Activated naive CD8-positive, alpha-beta T cell treated with anti-CD3 and anti-CD28 coated beads for 36 hours (primary cell): ENCODE results near the gene RHD. TPM values are rescaled to one million over a fixed set of nuclear protein-coding genes. Genes with fewer than 3 reads are reported as not detected.
"Not testable (repeated sequence)": the region's sequence is repeated elsewhere in the genome, so short reads cannot be mapped to it uniquely, and the experiment has no call there.

ENCODE experiments used
- DNase-seq: peaks from one replicate; pipeline ENCODE4 v3.0.0; 2021
- H3K27ac Mint-ChIP-seq: one replicate; pipeline ENCODE4 v1.8.0; 2022; ENCODE audit warnings: mild to moderate bottlenecking, moderate library complexity, mixed read lengths
- H3K27me3 Mint-ChIP-seq: one replicate; pipeline ENCODE4 v1.8.0; 2022; ENCODE audit warnings: mild to moderate bottlenecking, mixed read lengths
- H3K36me3 Mint-ChIP-seq: one replicate; pipeline ENCODE4 v1.8.0; 2021; ENCODE audit warnings: mild to moderate bottlenecking, mixed read lengths
- H3K4me1 Mint-ChIP-seq: one replicate; pipeline ENCODE4 v1.8.0; 2021; ENCODE audit warnings: mixed read lengths
- H3K4me3 Mint-ChIP-seq: one replicate; pipeline ENCODE4 v1.8.0; 2022; ENCODE audit warnings: mild to moderate bottlenecking, moderate library complexity, mixed read lengths
- H3K9me3 Mint-ChIP-seq: one replicate; pipeline ENCODE4 v1.8.0; 2022; ENCODE audit warnings: mixed read lengths
- total RNA-seq, 2 experiments: library from RNA; stranded (reverse); gene quantifications; one replicate each; pipeline ENCODE4 v1.2.3, GENCODE V29; 2021

Gene RHD
- not detected for total RNA-seq

DNA sequence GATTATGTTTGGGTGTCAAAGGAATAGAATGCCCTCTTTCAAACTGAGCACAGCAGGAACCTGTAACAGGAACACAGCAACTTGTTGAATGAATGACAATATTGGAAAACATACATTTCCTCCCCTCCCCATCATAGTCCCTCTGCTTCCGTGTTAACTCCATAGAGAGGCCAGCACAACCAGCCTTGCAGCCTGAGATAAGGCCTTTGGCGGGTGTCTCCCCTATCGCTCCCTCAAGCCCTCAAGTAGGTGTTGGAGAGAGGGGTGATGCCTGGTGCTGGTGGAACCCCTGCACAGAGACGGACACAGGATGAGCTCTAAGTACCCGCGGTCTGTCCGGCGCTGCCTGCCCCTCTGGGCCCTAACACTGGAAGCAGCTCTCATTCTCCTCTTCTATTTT, at the start of gene RHD:
Gene RHD (plus strand): TSS at position 272 of the 400 bp plus-strand sequence. CDS start 39 bp downstream, at position 311.
- not testable (repeated sequence) for DNase-seq, H3K9me3 Mint-ChIP-seq, H3K27ac Mint-ChIP-seq, H3K4me1 Mint-ChIP-seq, H3K27me3 Mint-ChIP-seq, H3K36me3 Mint-ChIP-seq, H3K4me3 Mint-ChIP-seq

GRCh38 chr1:25222606-25223005, 49.7 kb upstream of the RHD start:
- H3K27me3 Mint-ChIP-seq: no peaks in the 10 kb centered on the region
- DNase-seq: no peak
- no peaks in the 10 kb centered on the region for H3K9me3 Mint-ChIP-seq
- H3K36me3 Mint-ChIP-seq: peaks cover 11% of the 10 kb centered on the region
- no peak overlapping the region for H3K4me3 Mint-ChIP-seq
- no peaks in the 10 kb centered on the region for H3K4me1 Mint-ChIP-seq
- no peak overlapping the region for H3K27ac Mint-ChIP-seq

GRCh38 chr1:25223471-25223870, 48.8 kb upstream of the RHD start:
- no peak overlapping the region for H3K27ac Mint-ChIP-seq
- H3K4me3 Mint-ChIP-seq: no peak overlapping the region
- no peak for DNase-seq
- no peaks in the 10 kb centered on the region for H3K9me3 Mint-ChIP-seq
- no peaks in the 10 kb centered on the region for H3K27me3 Mint-ChIP-seq
- H3K4me1 Mint-ChIP-seq: peaks cover 4% of the 10 kb centered on the region
- H3K36me3 Mint-ChIP-seq: peaks cover 14% of the 10 kb centered on the region

GRCh38 chr1:25232027-25232865, 40.1 kb upstream of the RHD start, which contains the start of gene SYF2:
Gene SYF2 (minus strand): TSS chr1:25232502. CDS start chr1:25232467, 35 bp downstream.
- no peaks in the 10 kb centered on the region for H3K9me3 Mint-ChIP-seq
- H3K27ac Mint-ChIP-seq: no peak within 1 kb of the TSS
- H3K4me1 Mint-ChIP-seq: peaks cover 32% of the 10 kb centered on the region
- no peak within 1 kb of the TSS for H3K4me3 Mint-ChIP-seq
- H3K27me3 Mint-ChIP-seq: no peaks in the 10 kb centered on the region
- peak; percentile 92 for DNase-seq
- peaks cover 18% of the 10 kb centered on the region for H3K36me3 Mint-ChIP-seq

GRCh38 chr1:25232866-25233784, 39.2 kb upstream of the RHD start:
- Mint-ChIP-seq H3K27ac (no peak overlapping the region), H3K27me3 (no peaks in the 10 kb centered on the region), H3K36me3 (peaks cover 15% of the 10 kb centered on the region), H3K4me1 (peaks cover 31% of the 10 kb centered on the region), H3K9me3 (no peaks in the 10 kb centered on the region), H3K4me3 (no peak overlapping the region)
- DNase-seq: peak; percentile 72

- not testable (repeated sequence) for H3K27ac Mint-ChIP-seq, DNase-seq, H3K27me3 Mint-ChIP-seq, H3K9me3 Mint-ChIP-seq, H3K4me3 Mint-ChIP-seq
- peaks cover 41% of the 10 kb centered on the region for H3K4me1 Mint-ChIP-seq
- H3K36me3 Mint-ChIP-seq: peaks cover 16% of the 10 kb centered on the region
Observed at GRCh38 chr1:25235411-25235810, 36.9 kb upstream of the RHD start.

GRCh38 chr1:25236261-25236660, 36.0 kb upstream of the RHD start:
- Mint-ChIP-seq H3K36me3 (peaks cover 16% of the 10 kb centered on the region), H3K4me1 (peaks cover 41% of the 10 kb centered on the region)
- not testable (repeated sequence) for DNase-seq, H3K4me3 Mint-ChIP-seq, H3K27ac Mint-ChIP-seq, H3K27me3 Mint-ChIP-seq, H3K9me3 Mint-ChIP-seq

GRCh38 chr1:25238046-25238445, 34.3 kb upstream of the RHD start:
- peaks cover 42% of the 10 kb centered on the region for H3K4me1 Mint-ChIP-seq
- no peak overlapping the region for H3K4me3 Mint-ChIP-seq
- no peaks in the 10 kb centered on the region for H3K27me3 Mint-ChIP-seq
- peak overlapping the region; percentile 3 for H3K27ac Mint-ChIP-seq
- peaks cover 22% of the 10 kb centered on the region for H3K36me3 Mint-ChIP-seq
- DNase-seq: no peak
- H3K9me3 Mint-ChIP-seq: no peaks in the 10 kb centered on the region

- Mint-ChIP-seq H3K4me3 (peak overlapping the region; percentile 86), H3K4me1 (peaks cover 43% of the 10 kb centered on the region), H3K27ac (peak overlapping the region; percentile 92), H3K9me3 (no peaks in the 10 kb centered on the region), H3K27me3 (no peaks in the 10 kb centered on the region), H3K36me3 (peaks cover 27% of the 10 kb centered on the region)
- peak; percentile 96 for DNase-seq
Observed at GRCh38 chr1:25239681-25240541, 32.4 kb upstream of the RHD start.

- DNase-seq: no peak
- peaks cover 58% of the 10 kb centered on the region for H3K4me1 Mint-ChIP-seq
- H3K27ac Mint-ChIP-seq: no peak overlapping the region
- H3K4me3 Mint-ChIP-seq: peak overlapping the region; percentile 18
- no peaks in the 10 kb centered on the region for H3K27me3 Mint-ChIP-seq
- peaks cover 50% of the 10 kb centered on the region for H3K36me3 Mint-ChIP-seq
- H3K9me3 Mint-ChIP-seq: no peaks in the 10 kb centered on the region
Observed at GRCh38 chr1:25243907-25244306, 28.4 kb upstream of the RHD start.

DNA sequence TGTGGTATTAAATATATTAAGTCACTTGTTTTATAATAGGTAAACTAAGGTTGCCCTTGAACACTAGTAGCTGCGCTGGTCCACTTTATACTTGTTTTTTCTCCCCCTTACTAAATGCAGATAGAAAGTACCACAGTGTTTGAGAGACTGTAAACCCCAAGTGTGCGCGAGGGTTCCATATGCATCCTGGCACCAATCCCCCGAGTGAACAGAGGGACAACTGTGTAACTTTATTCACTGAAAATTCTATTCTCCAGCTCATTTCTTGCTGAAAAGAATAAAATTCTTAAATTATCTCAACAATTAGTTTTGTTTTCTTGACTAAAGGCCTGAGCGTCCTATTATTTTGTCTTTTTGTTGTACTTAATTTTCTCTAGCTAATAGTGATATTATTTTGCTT, 26.9 kb upstream of the RHD start:
- peak overlapping the region; percentile 88 for H3K4me3 Mint-ChIP-seq
- no peak for DNase-seq
- H3K9me3 Mint-ChIP-seq: no peaks in the 10 kb centered on the region
- H3K36me3 Mint-ChIP-seq: peaks cover 47% of the 10 kb centered on the region
- peaks cover 46% of the 10 kb centered on the region for H3K4me1 Mint-ChIP-seq
- H3K27ac Mint-ChIP-seq: peak overlapping the region; percentile 99
- no peaks in the 10 kb centered on the region for H3K27me3 Mint-ChIP-seq

DNA sequence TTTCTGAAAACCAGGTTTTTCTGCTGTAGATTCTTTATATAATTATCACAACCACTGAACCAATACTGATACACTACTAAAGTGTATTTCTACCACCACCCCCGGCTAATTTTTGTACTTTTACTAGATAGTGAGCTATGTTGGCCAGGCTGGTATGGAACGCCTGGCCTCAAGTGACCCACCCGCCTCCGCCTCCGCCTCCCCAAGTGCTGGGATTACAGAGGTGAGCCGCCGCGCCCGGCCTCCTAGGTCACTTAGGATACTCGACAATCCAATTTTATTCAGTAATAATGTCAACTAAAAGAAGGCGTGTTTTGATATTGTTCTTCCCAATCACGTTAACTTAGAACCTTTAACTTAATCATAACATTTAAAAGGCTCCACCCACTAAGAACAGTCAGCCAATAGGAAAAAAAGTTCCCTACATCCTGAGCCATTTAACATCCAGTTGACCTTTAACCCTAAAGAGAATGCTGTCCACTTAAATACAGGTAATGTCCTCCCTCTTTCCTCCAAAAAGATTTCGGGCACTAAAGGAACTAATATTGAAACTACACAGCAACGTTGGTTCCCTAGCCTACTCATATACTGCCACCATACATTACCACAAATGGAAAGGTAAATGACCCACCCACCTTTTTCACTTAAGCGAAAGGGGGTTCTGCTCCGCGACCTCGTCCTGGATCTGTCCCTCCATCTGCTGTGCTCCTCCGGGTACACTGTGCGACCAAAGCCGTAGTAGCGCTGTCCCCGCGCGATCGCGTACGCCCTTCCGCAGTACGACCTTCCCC, 26.3 kb upstream of the RHD start:
- peak overlapping the region; percentile 99 for H3K27ac Mint-ChIP-seq
- H3K4me3 Mint-ChIP-seq: peak overlapping the region; percentile 88
- no peaks in the 10 kb centered on the region for H3K9me3 Mint-ChIP-seq
- no peaks in the 10 kb centered on the region for H3K27me3 Mint-ChIP-seq
- peaks cover 47% of the 10 kb centered on the region for H3K36me3 Mint-ChIP-seq
- peaks cover 41% of the 10 kb centered on the region for H3K4me1 Mint-ChIP-seq
- no peak for DNase-seq

GRCh38 chr1:25246600-25247023, 25.7 kb upstream of the RHD start:
- Mint-ChIP-seq H3K4me3 (peak overlapping the region; percentile 88), H3K36me3 (peaks cover 42% of the 10 kb centered on the region), H3K27me3 (no peaks in the 10 kb centered on the region), H3K27ac (peak overlapping the region; percentile 99), H3K4me1 (peaks cover 37% of the 10 kb centered on the region), H3K9me3 (no peaks in the 10 kb centered on the region)
- peak; percentile 39 for DNase-seq
